ENCODE measurements around the gene MATK. TPM values are rescaled to one million over a fixed set of nuclear protein-coding genes. Genes with fewer than 3 reads are reported as not detected.

Gene MATK
- total RNA-seq, 1 experiment from 2014 or later, result 0.92 TPM

DNA sequence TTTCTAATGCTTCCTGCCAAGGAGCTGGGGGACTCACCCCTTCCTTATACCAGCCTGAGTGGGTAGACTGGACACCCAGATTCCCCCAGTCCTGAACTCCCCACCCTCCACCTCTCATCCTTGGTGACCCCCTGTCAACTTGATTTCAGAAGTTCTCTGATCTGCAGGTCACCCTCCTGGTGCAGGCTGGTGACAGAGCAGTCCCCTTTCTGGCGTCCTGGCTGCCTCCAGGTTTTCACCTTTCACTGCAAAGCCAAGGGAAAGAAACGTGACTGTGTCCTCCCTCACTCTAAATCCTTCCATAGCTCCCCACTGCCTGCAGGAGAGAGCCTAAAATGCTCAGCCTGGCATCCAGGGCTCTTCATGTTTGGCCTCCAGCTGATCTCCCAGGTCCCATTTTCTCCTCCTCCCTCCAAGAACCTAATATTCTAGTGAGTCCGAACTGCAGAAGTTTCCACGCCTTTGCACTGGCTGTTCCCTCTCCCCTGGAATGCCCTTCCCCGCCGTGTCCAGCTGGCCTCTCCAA, 4.1 kb upstream of the MATK start:
- no peak for DNase-seq (ENCODE audit: low spot score)

DNA sequence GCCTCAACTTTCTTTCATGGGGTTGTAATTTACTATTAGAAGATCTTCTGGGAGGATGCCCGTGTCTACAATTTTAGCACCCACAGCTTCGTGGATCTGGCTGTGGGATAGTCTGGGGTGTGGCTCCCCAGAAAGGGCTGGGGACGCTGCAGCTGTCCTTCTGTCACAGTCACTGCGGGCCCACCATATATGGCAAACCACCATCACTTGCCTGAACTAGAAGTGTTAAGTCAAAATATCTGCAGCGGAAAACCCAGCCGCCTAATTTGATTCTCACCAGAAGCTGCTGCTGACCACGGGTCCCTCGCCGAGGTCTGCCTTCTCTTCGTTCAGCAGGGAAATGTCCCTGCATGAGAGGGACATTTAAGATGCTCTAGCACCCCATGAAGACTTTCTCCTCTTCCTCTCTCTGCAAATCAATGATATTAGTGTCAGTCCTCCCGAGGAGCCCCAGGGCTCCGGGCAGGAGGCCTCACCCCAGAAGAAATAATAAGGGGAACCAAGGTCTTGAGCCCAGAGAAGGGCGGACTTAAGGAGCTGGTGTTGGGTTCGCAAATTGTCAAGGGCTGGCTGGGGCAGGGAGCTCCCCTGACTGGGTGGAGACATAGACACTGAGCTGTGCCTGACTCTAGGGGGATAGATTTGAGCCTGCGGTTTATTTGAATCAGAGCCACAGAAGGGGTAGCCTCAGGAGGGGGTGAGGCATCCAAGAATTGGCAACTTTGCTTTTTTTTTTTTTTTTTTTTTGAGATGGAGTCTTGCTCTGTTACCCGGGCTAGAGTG, 3.0 kb upstream of the MATK start:
- no peak for DNase-seq (ENCODE audit: low spot score)

DNA sequence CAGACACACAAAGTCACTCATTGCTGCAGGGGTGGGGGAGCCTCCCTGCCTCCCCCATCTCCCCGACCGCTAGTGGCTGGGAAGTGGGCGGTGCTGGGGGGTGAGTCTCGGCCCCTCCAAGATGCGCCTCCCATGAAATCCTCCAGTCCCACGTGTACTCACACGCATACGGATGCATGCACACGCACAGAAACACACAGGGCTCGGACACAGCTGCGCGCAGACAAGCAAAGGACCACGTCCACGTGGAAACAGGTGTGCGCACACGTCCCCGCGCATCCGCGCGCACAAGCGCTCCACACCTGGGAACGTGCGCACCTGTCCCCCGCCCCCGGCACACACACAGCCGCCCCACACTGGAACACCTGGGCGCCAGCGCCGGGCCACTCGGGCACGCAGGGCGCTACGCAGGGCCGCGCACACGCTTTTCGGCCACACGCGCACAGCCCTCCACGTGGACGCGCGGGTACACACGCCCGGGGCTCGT, 687 bp downstream of the MATK start:
- no peak for DNase-seq (ENCODE audit: low spot score)

DNA sequence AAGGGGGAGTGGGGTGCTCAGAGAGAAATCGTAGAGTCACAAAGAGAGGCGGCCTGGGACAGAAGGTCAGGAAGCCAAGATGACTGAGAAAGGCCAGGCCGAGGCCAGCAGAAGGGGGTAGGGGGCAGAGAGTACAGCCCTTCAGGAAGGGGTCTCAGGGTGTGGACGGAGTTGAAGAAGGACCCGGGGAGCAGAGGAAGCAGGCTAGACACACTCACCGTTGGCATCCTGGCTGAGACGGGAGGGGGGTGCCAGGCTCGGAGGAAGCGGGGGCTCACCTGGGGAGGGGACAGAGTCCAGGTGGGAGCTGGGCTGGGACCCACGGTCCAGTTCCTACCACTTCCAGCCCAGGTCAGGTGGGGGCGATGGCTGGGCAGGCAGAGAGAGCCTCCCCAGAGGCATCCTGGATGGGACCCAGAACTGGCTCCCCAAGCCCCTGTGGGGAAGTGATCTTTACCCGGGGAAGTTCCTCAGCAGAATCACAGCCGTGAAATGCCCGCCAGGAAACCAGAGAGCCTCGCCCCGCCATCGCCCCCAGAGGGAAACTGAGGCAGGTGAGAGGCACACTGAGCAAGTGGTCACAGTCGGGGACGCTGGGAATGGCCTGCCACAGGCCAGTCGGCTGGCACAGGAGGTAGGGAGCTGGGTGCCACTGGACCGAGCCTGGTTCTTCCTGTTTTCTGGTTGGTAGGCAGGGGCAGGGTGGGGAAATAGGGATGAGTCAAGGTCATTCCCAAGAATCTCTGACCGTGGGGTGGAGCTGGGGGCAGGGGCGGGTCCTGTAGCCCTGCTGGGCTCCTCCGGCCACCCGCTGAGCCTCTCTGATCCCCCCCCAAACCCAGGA, 1.4 kb downstream of the MATK start:
- peak; percentile 14 for DNase-seq (ENCODE audit: low spot score)

DNA sequence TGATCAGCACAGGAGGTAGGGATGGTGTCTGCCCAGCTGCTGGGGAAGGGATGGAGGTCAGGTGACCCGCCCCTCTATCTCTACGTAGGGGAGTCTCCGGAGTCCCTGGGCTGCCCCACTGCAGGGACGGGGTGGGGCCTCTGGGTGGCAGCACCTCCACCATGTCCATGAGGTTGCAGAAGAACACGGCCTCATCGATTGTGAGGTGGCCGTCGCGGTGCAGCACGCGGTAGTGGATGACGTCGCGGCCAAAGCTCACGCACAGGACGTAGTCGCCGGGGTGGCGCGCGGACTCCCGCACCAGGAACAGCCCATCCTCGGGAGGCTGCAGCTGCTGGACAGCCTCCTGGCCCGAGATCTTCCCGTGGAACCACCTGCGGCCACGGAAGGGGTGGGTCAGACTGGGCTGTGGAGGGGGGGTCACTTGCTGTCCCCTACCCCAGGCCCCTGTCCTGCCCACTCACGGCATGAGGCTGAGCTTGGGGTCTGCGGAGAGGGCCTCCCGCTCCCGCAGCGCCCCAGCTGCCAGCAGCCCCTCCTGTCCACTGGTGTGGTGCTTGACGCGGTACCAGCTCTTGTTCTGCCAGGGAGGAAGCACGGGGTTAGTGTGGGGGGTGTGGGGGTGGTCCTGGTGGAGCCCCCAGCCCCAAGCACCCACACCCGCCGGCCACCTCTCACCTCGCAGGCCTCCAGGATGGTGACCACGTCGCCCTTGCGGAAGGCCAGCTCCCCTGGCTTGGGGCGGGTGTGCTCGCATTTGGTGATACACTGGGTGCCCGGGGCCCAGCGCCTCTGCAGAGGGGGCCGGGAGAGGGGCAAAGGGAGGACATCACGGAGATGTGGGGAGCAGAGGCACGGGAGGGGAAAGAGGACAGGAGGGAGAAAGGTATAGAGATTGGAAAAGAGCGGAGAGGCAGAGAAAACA, 2.3 kb downstream of the MATK start:
- DNase-seq (ENCODE audit: low spot score), result no peak

DNA sequence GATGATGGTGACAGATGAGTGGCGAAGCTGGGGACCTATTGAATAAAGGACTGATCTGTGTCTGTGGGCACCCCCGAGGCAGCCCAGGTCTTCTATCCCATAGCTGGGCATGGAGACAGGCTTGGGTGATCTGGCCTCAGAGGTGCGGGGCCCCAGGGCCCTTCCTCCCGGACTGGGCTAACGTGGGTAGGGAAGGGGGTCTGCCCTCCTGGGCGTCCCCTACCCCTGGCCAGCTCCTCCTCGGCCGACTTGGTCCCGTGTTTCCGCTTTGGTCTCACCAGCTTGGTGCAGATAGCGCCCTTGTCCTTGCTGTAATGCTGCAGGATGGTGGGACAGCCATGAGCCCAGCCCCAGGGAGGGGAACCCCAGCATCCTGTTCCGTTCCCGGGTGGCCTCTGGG, 3.3 kb downstream of the MATK start:
- no peak for DNase-seq (ENCODE audit: low spot score)

DNA sequence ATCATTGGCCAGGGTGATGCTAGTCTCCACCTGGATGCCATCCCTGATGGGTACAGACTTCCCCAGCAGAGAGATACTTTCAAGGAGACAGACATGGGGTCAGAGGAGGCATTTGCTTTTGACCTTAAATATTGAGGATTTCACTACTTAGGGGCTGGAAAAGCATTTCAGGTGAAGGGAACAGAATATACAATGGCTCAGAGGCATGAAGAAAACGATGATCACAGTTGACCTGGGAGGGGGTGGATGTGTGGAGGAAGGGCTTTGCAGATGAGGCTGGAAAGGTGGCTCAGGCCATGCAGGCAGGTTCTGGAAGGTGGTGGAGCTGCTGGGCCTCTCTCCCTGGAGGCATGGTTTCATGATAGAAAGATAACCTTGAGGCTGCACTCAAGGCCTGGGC, 3.9 kb downstream of the MATK start:
- DNase-seq (ENCODE audit: low spot score), result no peak

DNA sequence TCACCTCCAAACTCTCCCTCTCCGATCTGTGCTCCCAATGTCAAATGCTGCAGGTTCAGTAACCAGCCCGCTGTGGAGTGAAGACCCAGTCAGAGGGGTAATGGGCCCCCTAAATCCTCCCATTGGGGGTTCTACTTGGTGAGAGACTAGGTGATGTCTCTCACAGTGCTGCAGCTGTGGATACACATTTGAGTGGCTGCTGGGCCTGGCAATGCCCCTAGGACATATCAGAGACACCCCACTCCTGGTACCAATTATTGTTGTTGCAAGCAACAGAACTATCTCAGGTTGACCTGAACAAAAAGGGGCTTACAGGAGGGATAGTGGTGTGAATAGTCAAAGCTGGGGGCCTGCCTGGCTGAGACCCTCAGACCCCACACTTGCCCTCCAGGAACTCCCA, 4.6 kb downstream of the MATK start:
- DNase-seq (ENCODE audit: low spot score), result no peak

DNA sequence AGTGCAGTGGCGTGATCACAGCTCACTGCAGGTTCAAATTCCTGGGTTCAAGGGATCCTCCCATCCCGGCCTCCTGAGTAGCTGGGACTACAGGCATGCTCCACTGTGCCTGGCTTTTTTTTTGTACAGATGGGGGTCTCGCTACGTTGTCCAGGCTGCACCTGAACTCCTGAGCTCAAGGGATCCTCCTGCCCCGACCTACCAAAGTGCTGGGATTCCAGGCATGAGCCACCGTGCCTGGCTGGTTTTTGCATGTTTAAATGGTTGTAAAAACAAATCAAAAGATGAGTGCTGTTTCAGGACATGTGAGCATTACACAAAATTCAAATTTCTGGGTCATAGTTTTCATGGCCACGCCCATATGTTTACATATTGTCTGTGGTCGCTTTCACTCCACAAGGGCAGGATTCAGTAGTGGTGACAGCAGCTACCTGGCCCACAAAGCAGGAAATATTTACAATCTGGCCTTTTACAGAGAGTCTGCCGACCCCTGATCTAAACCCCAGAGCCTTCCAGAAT, 5.3 kb downstream of the MATK start:
- no peak for DNase-seq (ENCODE audit: low spot score)

DNA sequence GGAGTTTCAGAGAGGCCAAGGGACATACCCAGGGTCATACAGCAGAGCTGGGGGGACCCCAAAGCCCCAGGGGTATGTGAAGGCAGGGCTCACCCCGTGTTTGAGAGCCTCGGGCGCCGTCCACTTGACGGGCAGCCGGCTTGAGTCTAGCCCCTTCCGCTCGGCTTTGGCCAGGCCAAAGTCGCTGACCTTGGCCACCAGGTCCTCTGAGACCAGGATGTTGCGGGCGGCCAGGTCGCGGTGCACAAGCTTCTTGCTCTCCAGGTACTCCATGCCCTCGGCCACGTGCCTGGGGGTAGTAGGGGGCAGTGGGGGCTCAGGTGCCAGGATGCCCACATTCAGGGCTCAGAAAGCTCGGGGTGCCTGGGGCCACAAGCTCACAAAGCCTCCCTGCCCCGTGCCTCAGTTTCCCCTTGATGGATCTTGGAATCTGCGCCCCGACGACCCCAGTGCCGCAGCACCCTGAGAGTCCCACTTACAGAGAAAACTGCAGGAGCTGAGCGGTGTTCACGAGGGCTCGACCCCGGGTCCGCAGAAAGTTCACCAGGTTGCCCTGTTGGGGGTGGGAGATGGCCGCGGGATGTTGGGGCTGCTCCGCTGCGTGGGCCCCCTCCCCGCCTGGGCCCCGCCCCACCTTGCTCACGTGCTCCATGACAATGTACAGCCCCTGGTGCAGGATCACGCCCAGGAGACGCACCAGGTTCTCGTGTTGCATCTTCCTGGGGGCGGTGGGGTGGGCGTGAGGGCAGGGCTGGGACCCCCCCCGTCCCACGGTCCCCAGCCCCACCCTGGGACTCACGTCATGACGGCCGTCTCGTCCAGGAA, 7.1 kb downstream of the MATK start:
- DNase-seq (ENCODE audit: low spot score), result no peak

DNA sequence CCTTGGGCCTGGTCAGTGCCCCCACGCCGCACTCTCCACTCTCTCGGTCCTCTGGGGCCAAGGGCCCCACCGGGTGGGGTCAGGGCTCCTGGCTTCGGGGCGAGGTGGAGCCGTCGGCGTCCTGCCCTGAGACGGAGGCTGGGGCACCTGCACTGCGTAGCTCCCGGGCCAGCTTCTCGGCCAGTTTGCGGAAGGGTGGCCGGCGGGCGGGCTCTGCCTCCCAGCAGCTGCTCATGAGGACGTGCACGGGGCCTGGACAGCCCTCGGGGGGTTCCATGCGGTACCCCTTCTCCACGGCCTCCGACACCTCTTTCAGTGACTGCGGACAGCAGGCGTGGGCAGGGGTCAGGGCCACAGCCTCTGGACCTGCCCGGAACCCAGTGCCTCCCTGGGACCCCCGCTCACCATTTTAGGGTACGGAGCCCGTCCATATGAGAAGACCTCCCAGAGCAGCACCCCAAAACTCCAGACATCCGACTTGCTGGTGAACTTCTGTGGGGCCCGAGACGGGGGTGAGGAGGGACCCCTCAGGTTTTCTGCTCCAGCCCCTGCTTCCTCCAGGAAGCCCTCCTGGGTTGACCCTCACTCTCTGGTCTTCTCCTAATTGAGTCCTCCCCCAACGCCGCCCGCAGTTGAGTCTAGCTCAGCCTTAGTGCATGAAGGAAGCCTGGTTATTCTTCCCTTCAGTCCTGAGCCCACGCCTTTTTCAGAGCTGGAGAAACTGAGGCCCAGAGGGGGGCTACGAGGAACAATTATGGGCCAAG, 7.9 kb downstream of the MATK start:
- no peak for DNase-seq (ENCODE audit: low spot score)

DNA sequence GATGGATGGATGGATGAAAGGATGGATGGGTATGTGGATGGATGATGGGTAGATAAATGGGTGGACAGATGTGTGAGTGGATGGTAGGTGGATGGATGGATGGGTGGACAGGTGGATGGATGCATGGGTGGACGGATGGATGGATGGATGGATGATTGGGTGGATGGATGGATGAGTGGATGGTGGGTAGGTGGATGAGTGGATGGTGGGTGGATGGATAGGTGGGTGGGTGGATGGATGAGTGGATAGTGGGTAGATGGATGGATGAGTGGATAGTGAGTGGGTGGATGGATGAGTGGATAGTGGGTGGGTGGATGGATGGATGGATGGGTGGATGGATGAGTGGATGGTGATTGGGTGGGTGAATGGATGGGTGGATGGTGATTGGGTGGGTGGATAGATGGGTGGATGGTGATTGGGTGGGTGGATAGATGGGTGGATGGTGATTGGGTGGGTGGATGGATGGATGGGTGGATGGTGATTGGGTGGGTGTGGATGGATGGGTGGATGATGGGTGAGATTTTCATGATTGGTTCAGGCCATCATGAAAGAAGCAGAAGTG, 9.6 kb downstream of the MATK start:
- no peak for DNase-seq (ENCODE audit: low spot score)

DNA sequence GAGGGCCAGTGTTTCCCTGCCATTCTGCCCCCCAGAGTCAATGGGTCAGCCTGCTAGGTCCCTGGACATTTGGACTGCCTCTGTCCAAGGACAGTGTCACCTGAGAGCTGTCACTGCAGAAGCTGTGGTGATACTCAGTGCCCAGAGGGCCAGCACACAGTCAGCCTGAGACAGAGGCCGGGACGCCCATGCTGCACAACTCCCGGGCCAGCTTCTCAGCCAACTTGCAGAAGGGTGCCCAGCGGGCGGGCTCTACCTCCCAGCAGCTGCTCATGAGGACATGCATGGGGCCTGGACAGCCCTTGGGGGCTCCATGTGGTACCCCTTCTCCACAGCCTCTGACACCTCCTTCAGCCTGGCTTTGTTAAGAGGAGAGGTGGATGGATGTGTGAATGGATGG, 10.3 kb downstream of the MATK start:
- DNase-seq (ENCODE audit: low spot score), result no peak

DNA sequence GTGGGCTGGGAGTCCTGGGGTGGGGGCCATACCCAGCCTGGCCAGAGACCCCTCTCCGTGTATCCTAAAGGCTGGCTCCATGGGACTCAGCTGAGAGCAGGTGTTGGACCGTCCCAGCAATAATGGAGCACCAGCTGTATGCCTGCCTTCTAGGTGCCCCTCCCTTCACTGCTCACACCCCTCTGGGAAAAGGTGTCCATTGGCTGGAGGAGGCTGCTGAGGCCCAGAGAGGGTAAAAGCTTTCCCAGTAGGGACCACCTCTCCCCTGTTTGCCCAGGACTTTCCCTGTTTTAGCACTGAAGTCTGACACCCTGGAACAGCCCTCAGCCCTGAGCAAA, 10.8 kb downstream of the MATK start:
- DNase-seq (ENCODE audit: low spot score), result no peak

DNA sequence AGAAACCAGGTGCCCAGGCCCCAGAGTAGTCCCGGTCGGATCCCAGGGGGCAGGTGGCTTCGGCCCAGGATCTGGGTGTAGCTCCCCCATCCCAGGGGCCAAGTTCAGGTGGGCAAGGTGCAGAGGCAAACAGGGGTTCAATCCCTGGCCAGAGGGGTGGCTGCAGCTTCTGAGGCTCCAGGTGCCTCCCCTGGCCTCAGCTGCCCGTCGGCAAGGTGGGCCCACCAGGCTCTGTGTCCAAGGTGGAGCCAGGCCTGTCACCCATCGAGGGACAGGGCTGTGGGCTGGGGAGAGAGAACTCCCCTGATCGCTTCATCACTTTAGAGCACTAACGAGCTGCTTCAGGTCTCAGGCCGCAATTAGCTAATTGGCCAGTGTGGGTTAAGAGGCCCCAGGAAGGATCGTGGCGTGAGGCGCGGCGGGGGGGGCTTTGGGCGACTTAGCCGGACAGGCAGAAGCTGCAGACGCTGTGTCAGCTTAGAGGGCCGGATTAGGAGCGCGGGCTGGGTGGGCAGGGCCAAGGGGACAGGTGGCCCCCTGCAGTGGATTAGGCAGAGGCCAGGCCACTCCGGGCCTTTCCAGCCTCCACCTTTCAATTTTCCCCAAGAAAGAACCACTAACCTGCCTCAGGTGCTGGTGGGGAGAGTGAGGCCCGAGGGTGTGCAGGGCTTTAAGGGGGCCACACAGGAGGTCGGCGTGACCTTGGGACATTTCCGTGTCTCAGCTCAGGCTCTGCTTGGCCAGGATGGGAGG, 11.4 kb downstream of the MATK start:
- DNase-seq (ENCODE audit: low spot score), result no peak

DNA sequence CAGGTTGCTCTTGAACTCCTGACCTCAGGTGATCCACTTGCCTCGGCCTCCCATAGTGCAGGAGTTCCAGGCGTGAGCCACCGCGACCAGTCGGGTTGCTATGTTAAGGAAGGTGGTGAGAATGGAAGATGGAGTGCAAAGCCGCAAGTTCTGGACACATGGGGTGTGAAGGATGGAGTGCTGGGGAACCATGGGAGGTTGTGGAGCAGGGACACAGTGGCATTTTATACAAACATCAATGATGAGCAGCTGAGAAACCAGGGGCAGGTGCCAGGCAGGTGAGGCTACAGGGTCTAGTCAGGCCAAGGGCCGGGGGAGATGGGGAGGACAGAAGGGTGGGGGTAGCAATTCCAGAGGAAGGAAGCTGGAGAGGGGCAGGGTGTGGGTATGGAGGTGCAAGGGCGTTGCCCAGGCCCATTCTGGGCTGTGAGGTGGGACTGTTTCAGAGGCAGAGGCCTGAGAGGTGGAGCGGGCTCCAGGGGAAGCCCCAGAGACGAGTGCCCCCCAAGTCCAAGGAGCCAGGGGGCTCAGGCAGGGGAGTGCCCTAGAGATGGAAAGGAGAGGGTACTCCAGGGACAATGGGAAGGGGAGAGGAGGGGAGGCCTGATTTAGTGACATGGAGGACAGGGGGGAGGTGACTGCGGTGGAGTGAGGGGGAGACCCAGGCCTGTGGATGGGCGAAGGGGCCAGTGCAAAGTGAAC, 12.2 kb downstream of the MATK start:
- DNase-seq (ENCODE audit: low spot score), result no peak

DNA sequence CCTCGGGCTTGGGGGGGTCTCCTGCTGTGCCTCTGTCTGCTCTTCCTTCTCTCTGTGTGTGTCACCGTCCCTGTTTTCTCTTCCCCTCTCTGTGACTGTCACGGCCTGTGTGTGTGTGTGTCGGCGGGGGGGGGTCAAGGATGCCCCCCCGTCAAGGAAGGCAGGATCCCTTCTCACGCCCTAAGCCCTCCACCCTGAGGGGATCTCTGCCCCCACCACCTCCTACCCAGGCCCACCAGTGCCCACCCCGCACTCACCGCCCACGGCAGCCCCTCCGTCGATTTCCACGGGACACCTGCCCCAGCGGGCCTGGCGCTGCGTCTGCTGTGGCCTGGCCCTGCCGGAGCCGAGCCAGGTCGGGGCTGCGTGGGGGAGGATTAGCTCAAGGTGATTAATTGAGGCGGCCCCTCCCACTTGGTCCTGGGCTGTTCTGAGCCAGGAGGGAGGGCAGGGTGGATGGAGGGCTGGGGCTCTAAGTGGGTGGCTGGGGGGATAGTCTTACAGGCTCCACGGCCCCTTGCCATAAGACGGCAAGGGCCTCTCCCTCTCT, 14.2 kb downstream of the MATK start, which contains the start of gene RAX2:
TSS of gene RAX2 (minus strand) at position 323 of the 550 bp plus-strand sequence. CDS start 486 bp downstream, outside the sequence.
- no peak for DNase-seq (ENCODE audit: low spot score)

Data from HT-29 (cell line).